ENCODE measurements around the gene MAP3K2. TPM values are rescaled to one million over a fixed set of nuclear protein-coding genes. Genes with fewer than 3 reads are reported as not detected.

MAP3K2 gene
- total and polyA plus RNA-seq, 2 experiments from 2014 or later: 10.2 to 23.5 TPM

DNA sequence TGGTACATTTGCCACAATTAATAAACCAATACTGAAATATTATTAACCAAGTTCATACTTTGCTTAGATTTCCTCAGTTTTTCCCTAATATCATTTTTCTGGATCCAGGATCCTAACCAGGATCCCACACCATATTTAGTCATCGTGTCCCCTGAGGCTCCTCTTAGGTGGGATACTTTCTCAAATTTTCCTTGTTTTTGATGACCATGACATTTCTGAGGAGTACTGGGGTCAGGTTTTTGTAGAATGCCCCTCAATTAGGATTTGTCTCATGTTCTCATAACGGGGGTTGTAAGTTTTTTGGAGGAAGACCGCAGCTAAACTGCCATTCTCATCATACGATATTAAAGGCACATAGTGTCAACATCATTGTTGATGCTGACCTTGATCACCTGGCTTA, 78.3 kb downstream of the MAP3K2 start:
- Mint-ChIP-seq H3K27me3 (ENCODE audit: insufficient read depth, low read depth, poor library complexity) (no peaks in the 10 kb centered on the region), H3K9me3 (no peaks in the 10 kb centered on the region), H3K36me3 (ENCODE audit: low read depth) (peaks cover 4% of the 10 kb centered on the region; the same call in 1 of the 3 replicates), H3K4me3 (no peak overlapping the region), H3K4me1 (no peaks in the 10 kb centered on the region), H3K27ac (no peak overlapping the region)
- ATAC-seq (no peak), DNase-seq (ENCODE audit: low spot score) (no peak)
- H4K20me1 ChIP-seq (replicated peaks; ENCODE audit: insufficient read depth): no peaks in the 10 kb centered on the region
- H2AFZ ChIP-seq: no peak overlapping the region
- H3K27me3 ChIP-seq (ENCODE audit: insufficient read depth): no peaks in the 10 kb centered on the region
- no peak overlapping the region for H3K27ac ChIP-seq (ENCODE audit: low read depth)
- no peak overlapping the region for H3K4me2 ChIP-seq
- no peak overlapping the region for H3K4me3 ChIP-seq
- no peaks in the 10 kb centered on the region for H3K4me1 ChIP-seq (ENCODE audit: insufficient read depth)
- TF ChIP-seq JUNB (IDR thresholded peaks at IDR 0.05; ENCODE audit: unreplicated experiment) (no peak), ZNF331 (CRISPR knock-in tag; IDR thresholded peaks at IDR 0.05; ENCODE audit: low read depth) (no peak), POLR2AphosphoS5 (IDR thresholded peaks at IDR 0.05; ENCODE audit: low read depth) (no peak)
- no peaks in the 10 kb centered on the region for H3K9me2 ChIP-seq (ENCODE audit: insufficient read depth)
- no peaks in the 10 kb centered on the region for H3K79me2 ChIP-seq (replicated peaks; ENCODE audit: insufficient read depth)
- no peaks in the 10 kb centered on the region for H3F3A ChIP-seq (replicated peaks; ENCODE audit: low read depth)
- H3K36me3 ChIP-seq (ENCODE audit: insufficient read depth): 0 out of 2 replicates have a peak, but pooled peaks cover 4% of the 10 kb centered on the region

DNA sequence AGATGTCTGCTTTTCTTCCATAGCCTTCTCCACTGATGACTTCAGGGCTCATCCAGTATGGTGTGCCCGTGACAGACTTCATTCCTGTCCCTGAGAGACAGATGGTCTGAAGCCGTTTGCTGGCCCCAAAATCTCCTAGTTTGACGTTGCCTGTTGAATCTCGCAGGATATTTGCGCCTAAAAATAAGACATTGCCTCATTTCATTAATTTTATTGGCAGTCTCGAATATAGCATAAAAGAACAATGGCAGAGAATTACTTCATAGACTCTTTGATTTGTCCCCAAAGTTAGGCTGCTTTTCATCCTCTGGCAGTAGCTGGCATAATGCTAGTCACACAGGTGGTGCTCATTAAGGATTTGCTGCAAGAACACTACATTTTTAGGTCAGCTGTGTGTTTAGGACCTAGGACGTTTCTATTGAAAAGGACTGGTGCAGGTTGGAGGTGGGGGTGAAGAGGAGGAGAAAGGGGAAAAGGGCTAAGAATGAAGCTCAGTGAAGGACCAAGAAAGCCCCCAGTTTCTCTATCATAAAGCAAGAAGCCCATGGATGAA, 79.1 kb downstream of the MAP3K2 start:
- ATAC-seq (no peak), DNase-seq (ENCODE audit: low spot score) (no peak)
- Mint-ChIP-seq H3K9me3 (no peaks in the 10 kb centered on the region), H3K4me3 (no peak overlapping the region), H3K4me1 (no peaks in the 10 kb centered on the region), H3K27me3 (ENCODE audit: insufficient read depth, low read depth, poor library complexity) (no peaks in the 10 kb centered on the region), H3K27ac (no peak overlapping the region), H3K36me3 (ENCODE audit: low read depth) (no peaks in the 10 kb centered on the region; the same call in 2 of the 3 replicates)
- no peaks in the 10 kb centered on the region for H3F3A ChIP-seq (replicated peaks; ENCODE audit: low read depth)
- H3K27ac ChIP-seq (ENCODE audit: low read depth): no peak overlapping the region
- no peaks in the 10 kb centered on the region for H4K20me1 ChIP-seq (replicated peaks; ENCODE audit: insufficient read depth)
- no peak overlapping the region for H3K4me3 ChIP-seq
- no peak overlapping the region for H3K4me2 ChIP-seq
- H2AFZ ChIP-seq: no peak overlapping the region
- TF ChIP-seq, protein P1, sequence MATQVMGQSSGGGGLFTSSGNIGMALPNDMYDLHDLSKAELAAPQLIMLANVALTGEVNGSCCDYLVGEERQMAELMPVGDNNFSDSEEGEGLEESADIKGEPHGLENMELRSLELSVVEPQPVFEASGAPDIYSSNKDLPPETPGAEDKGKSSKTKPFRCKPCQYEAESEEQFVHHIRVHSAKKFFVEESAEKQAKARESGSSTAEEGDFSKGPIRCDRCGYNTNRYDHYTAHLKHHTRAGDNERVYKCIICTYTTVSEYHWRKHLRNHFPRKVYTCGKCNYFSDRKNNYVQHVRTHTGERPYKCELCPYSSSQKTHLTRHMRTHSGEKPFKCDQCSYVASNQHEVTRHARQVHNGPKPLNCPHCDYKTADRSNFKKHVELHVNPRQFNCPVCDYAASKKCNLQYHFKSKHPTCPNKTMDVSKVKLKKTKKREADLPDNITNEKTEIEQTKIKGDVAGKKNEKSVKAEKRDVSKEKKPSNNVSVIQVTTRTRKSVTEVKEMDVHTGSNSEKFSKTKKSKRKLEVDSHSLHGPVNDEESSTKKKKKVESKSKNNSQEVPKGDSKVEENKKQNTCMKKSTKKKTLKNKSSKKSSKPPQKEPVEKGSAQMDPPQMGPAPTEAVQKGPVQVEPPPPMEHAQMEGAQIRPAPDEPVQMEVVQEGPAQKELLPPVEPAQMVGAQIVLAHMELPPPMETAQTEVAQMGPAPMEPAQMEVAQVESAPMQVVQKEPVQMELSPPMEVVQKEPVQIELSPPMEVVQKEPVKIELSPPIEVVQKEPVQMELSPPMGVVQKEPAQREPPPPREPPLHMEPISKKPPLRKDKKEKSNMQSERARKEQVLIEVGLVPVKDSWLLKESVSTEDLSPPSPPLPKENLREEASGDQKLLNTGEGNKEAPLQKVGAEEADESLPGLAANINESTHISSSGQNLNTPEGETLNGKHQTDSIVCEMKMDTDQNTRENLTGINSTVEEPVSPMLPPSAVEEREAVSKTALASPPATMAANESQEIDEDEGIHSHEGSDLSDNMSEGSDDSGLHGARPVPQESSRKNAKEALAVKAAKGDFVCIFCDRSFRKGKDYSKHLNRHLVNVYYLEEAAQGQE (IDR thresholded peaks at IDR 0.05; ENCODE audit: unreplicated experiment): no peak
- TF ChIP-seq ZNF331 (CRISPR knock-in tag; IDR thresholded peaks at IDR 0.05; ENCODE audit: low read depth) (no peak), CREB1 (CRISPR knock-in tag; IDR thresholded peaks at IDR 0.05; ENCODE audit: low read depth) (no peak), POLR2AphosphoS5 (IDR thresholded peaks at IDR 0.05; ENCODE audit: low read depth) (no peak), JUNB (IDR thresholded peaks at IDR 0.05; ENCODE audit: unreplicated experiment) (no peak)
- TF ChIP-seq, protein P2, sequence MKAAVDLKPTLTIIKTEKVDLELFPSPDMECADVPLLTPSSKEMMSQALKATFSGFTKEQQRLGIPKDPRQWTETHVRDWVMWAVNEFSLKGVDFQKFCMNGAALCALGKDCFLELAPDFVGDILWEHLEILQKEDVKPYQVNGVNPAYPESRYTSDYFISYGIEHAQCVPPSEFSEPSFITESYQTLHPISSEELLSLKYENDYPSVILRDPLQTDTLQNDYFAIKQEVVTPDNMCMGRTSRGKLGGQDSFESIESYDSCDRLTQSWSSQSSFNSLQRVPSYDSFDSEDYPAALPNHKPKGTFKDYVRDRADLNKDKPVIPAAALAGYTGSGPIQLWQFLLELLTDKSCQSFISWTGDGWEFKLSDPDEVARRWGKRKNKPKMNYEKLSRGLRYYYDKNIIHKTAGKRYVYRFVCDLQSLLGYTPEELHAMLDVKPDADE (IDR thresholded peaks at IDR 0.05): no peak
- TF ChIP-seq, protein P3, sequence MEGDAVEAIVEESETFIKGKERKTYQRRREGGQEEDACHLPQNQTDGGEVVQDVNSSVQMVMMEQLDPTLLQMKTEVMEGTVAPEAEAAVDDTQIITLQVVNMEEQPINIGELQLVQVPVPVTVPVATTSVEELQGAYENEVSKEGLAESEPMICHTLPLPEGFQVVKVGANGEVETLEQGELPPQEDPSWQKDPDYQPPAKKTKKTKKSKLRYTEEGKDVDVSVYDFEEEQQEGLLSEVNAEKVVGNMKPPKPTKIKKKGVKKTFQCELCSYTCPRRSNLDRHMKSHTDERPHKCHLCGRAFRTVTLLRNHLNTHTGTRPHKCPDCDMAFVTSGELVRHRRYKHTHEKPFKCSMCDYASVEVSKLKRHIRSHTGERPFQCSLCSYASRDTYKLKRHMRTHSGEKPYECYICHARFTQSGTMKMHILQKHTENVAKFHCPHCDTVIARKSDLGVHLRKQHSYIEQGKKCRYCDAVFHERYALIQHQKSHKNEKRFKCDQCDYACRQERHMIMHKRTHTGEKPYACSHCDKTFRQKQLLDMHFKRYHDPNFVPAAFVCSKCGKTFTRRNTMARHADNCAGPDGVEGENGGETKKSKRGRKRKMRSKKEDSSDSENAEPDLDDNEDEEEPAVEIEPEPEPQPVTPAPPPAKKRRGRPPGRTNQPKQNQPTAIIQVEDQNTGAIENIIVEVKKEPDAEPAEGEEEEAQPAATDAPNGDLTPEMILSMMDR (conservative IDR thresholded peaks at IDR 0.05; ENCODE audit: low read depth in 2 of 2): no peak
- H3K9me2 ChIP-seq (ENCODE audit: insufficient read depth): no peaks in the 10 kb centered on the region
- H3K36me3 ChIP-seq (ENCODE audit: insufficient read depth): 0 out of 2 replicates have a peak, but pooled peaks cover 4% of the 10 kb centered on the region
- no peaks in the 10 kb centered on the region for H3K79me2 ChIP-seq (replicated peaks; ENCODE audit: insufficient read depth)
- no peaks in the 10 kb centered on the region for H3K4me1 ChIP-seq (ENCODE audit: insufficient read depth)
- no peaks in the 10 kb centered on the region for H3K27me3 ChIP-seq (ENCODE audit: insufficient read depth)
